HL-60/S4 treated with retinoic acid at 250 ng/mL for 4 days and 3 days (cell line): ENCODE results near the gene MAP4K3.
"Not testable (repeated sequence)": the region's sequence is repeated elsewhere in the genome, so short reads cannot be mapped to it uniquely, and the experiment has no call there.

Experiments used
- in situ Hi-C: fragments of 300-500 bp; cut with MboI; formaldehyde crosslinking; loops from 2 replicates; pipeline ENCODE4 v1.7.0; 2022; ENCODE audit warnings: low sequenced_read_pairs

MAP4K3 gene

GRCh38 chr2:39377226-39377939 is 59.7 kb downstream of the MAP4K3 start:
- in situ Hi-C loops = no loop called here

GRCh38 chr2:39375917-39376316 is 61.2 kb downstream of the MAP4K3 start:
- in situ Hi-C loops = no loop called here

- in situ Hi-C loops = no loop called here
Observed at GRCh38 chr2:39373181-39373802, 63.8 kb downstream of the MAP4K3 start.

- in situ Hi-C loops = no loop called here
Observed at GRCh38 chr2:39370101-39370500, 67.0 kb downstream of the MAP4K3 start.

- in situ Hi-C loops = no loop called here
Observed at GRCh38 chr2:39368846-39369245, 68.2 kb downstream of the MAP4K3 start.

GRCh38 chr2:39368376-39368775 is 68.7 kb downstream of the MAP4K3 start:
- in situ Hi-C loops = no loop called here

GRCh38 chr2:39362595-39362994 is 74.5 kb downstream of the MAP4K3 start:
- in situ Hi-C loops = no loop called here

GRCh38 chr2:39361511-39361910 is 75.6 kb downstream of the MAP4K3 start:
- in situ Hi-C loops = no loop called here

GRCh38 chr2:39360342-39360741 is 76.7 kb downstream of the MAP4K3 start:
- in situ Hi-C loops = not testable (repeated sequence)

GRCh38 chr2:39359453-39360038 is 77.5 kb downstream of the MAP4K3 start:
- in situ Hi-C loops = no loop called here

- in situ Hi-C loops = no loop called here
Observed at GRCh38 chr2:39356922-39357639, 80.0 kb downstream of the MAP4K3 start.

GRCh38 chr2:39350658-39351057 is 86.4 kb downstream of the MAP4K3 start:
- in situ Hi-C loops = no loop called here

GRCh38 chr2:39338502-39338901 is 98.6 kb downstream of the MAP4K3 start:
- in situ Hi-C loops = no loop called here

- in situ Hi-C loops = no loop called here
Observed at GRCh38 chr2:39335930-39336329, 101.2 kb downstream of the MAP4K3 start.

GRCh38 chr2:39334978-39335377 is 102.1 kb downstream of the MAP4K3 start:
- in situ Hi-C loops = no loop called here

GRCh38 chr2:39334529-39334928 is 102.6 kb downstream of the MAP4K3 start:
- in situ Hi-C loops = no loop called here

- in situ Hi-C loops = no loop called here
Observed at GRCh38 chr2:39326644-39327043, 110.4 kb downstream of the MAP4K3 start.

GRCh38 chr2:39325966-39326365 is 111.1 kb downstream of the MAP4K3 start:
- in situ Hi-C loops = no loop called here

- in situ Hi-C loops = not testable (repeated sequence)
Observed at GRCh38 chr2:39321056-39322035, 115.7 kb downstream of the MAP4K3 start.

GRCh38 chr2:39320162-39320561 is 116.9 kb downstream of the MAP4K3 start:
- in situ Hi-C loops = no loop called here
